Mesendoderm (in vitro differentiated cells): ENCODE data around the gene KIF5C.

Experiments
- DNase-seq: peaks from one replicate; pipeline ENCODE4 v3.0.0; 2013
- H2AK5ac ChIP-seq: 2 replicates; pipeline ENCODE4 v1.6.1; 2013; ENCODE audit warnings: low read length, inconsistent platforms
- H2BK120ac ChIP-seq: 2 replicates; pipeline ENCODE4 v1.6.1; 2013; ENCODE audit warnings: low read depth, mild to moderate bottlenecking, low read length, moderate library complexity, mixed read lengths
- H2BK15ac ChIP-seq: replicated peaks from 2 replicates; pipeline ENCODE4 v1.6.1; 2013; ENCODE audit warnings: low read depth, mild to moderate bottlenecking, moderate library complexity
- H2BK5ac ChIP-seq: 2 replicates; pipeline ENCODE4 v1.6.1; 2013; ENCODE audit warnings: low read length, inconsistent platforms
- H3K18ac ChIP-seq: 2 replicates; pipeline ENCODE4 v1.6.1; 2013; ENCODE audit warnings: mild to moderate bottlenecking, low read length, mixed read lengths
- H3K23ac ChIP-seq: one replicate; pipeline ENCODE4 v1.6.1; 2013; ENCODE audit warnings: low read length
- H3K27ac ChIP-seq: 2 replicates; pipeline ENCODE4 v1.5.1; 2013; ENCODE audit warnings: low read depth, mild to moderate bottlenecking, inconsistent platforms, low read length, moderate library complexity
- H3K27me3 ChIP-seq: 2 replicates; pipeline ENCODE4 v1.6.1; 2013; ENCODE audit warnings: low read length, control low read depth, mild to moderate bottlenecking, inconsistent platforms; ENCODE audit not compliant: insufficient read depth, poor library complexity
- H3K36me3 ChIP-seq: 2 replicates; pipeline ENCODE4 v1.6.1; 2013; ENCODE audit warnings: low read length, inconsistent platforms; ENCODE audit not compliant: control insufficient read depth, insufficient read depth
- H3K4ac ChIP-seq: one replicate; pipeline ENCODE4 v1.6.1; 2013; ENCODE audit warnings: low read depth, mild to moderate bottlenecking, low read length, moderate library complexity
- H3K4me1 ChIP-seq: 2 replicates; pipeline ENCODE4 v1.6.1; 2013; ENCODE audit warnings: low read depth, low read length, inconsistent platforms; ENCODE audit not compliant: control insufficient read depth
- H3K4me2 ChIP-seq: 2 replicates; pipeline ENCODE4 v1.6.1; 2013; ENCODE audit warnings: low read length
- H3K4me3 ChIP-seq: 2 replicates; pipeline ENCODE4 v1.5.1; 2013; ENCODE audit warnings: mild to moderate bottlenecking, low read length
- H3K56ac ChIP-seq: one replicate; pipeline ENCODE4 v1.6.1; 2013; ENCODE audit warnings: low read length
- H3K79me1 ChIP-seq: 2 replicates; pipeline ENCODE4 v1.6.1; 2013; ENCODE audit warnings: low read length, inconsistent platforms
- H3K79me2 ChIP-seq: 2 replicates; pipeline ENCODE4 v1.6.1; 2013; ENCODE audit warnings: mild to moderate bottlenecking, low read length; ENCODE audit not compliant: control insufficient read depth, insufficient read depth
- H3K9ac ChIP-seq: 2 replicates; pipeline ENCODE4 v1.6.1; 2013; ENCODE audit warnings: low read length, inconsistent platforms
- H4K5ac ChIP-seq: one replicate; pipeline ENCODE4 v1.6.1; 2013; ENCODE audit warnings: low read length
- H4K8ac ChIP-seq: one replicate; pipeline ENCODE4 v1.6.1; 2013; ENCODE audit warnings: low read depth, mild to moderate bottlenecking, control low read depth, low read length, moderate library complexity
- WGBS: extraction: QIAGEN DNeasy Blood & Tissue Kit; methylation state at CpG from one replicate; pipeline ENCODE4 v1.1.7; 2013; ENCODE audit warnings: low lambda C conversion rate, missing lambda C conversion rate; ENCODE audit not compliant: insufficient coverage; ENCODE audit errors: extremely low coverage; 5-methylcytosine and 5-hydroxymethylcytosine counted together

Gene KIF5C

GRCh38 chr2:148888003-148888501, 13.0 kb downstream of the KIF5C start:
- peaks cover 1% of the 10 kb centered on the region for H3K79me1 ChIP-seq
- no peak overlapping the region for H3K4ac ChIP-seq
- H3K27ac ChIP-seq: no peak overlapping the region
- peak; percentile 59 for DNase-seq
- peak overlapping the region; percentile 84 for H3K4me2 ChIP-seq
- no peak overlapping the region for H2BK5ac ChIP-seq
- no peak overlapping the region for H4K5ac ChIP-seq
- H3K56ac ChIP-seq: peak overlapping the region; percentile 43
- H3K9ac ChIP-seq: peak overlapping the region; percentile 34
- H3K27me3 ChIP-seq: no peaks in the 10 kb centered on the region
- no peak overlapping the region for H2BK120ac ChIP-seq
- no peak overlapping the region for H2AK5ac ChIP-seq
- peak overlapping the region; percentile 31 for H4K8ac ChIP-seq
- no peak overlapping the region for H2BK15ac ChIP-seq
- H3K4me1 ChIP-seq: peaks cover 3% of the 10 kb centered on the region
- no CpG with 5 or more reads among the region's 34 CpGs for WGBS
- H3K23ac ChIP-seq: no peak overlapping the region
- peak overlapping the region; percentile 87 for H3K18ac ChIP-seq
- H3K4me3 ChIP-seq: peak overlapping the region; percentile 2
- no peaks in the 10 kb centered on the region for H3K79me2 ChIP-seq
- H3K36me3 ChIP-seq: no peaks in the 10 kb centered on the region

GRCh38 chr2:148888986-148889385, 14.0 kb downstream of the KIF5C start:
- no peak overlapping the region for H3K56ac ChIP-seq
- no peak overlapping the region for H2BK15ac ChIP-seq
- peaks cover 3% of the 10 kb centered on the region for H3K79me1 ChIP-seq
- H3K4me3 ChIP-seq: no peak overlapping the region
- H2AK5ac ChIP-seq: no peak overlapping the region
- DNase-seq: no peak
- H3K9ac ChIP-seq: no peak overlapping the region
- H4K5ac ChIP-seq: no peak overlapping the region
- H3K4me2 ChIP-seq: no peak overlapping the region
- no peaks in the 10 kb centered on the region for H3K79me2 ChIP-seq
- H3K4me1 ChIP-seq: peaks cover 3% of the 10 kb centered on the region
- H3K4ac ChIP-seq: no peak overlapping the region
- H4K8ac ChIP-seq: no peak overlapping the region
- H3K27ac ChIP-seq: no peak overlapping the region
- no peak overlapping the region for H2BK5ac ChIP-seq
- H3K18ac ChIP-seq: no peak overlapping the region
- no peak overlapping the region for H2BK120ac ChIP-seq
- no peaks in the 10 kb centered on the region for H3K27me3 ChIP-seq
- H3K23ac ChIP-seq: no peak overlapping the region
- no peaks in the 10 kb centered on the region for H3K36me3 ChIP-seq

- no peak overlapping the region for H2AK5ac ChIP-seq
- H3K4me2 ChIP-seq: no peak overlapping the region
- peaks cover 3% of the 10 kb centered on the region for H3K79me1 ChIP-seq
- DNase-seq: no peak
- no peak overlapping the region for H2BK120ac ChIP-seq
- H3K9ac ChIP-seq: no peak overlapping the region
- no peak overlapping the region for H4K5ac ChIP-seq
- no peak overlapping the region for H2BK5ac ChIP-seq
- no peaks in the 10 kb centered on the region for H3K27me3 ChIP-seq
- no peaks in the 10 kb centered on the region for H3K79me2 ChIP-seq
- H3K23ac ChIP-seq: no peak overlapping the region
- H3K4me3 ChIP-seq: no peak overlapping the region
- no peaks in the 10 kb centered on the region for H3K36me3 ChIP-seq
- no peak overlapping the region for H3K27ac ChIP-seq
- no peak overlapping the region for H3K4ac ChIP-seq
- no peak overlapping the region for H2BK15ac ChIP-seq
- no peak overlapping the region for H3K18ac ChIP-seq
- no peaks in the 10 kb centered on the region for H3K4me1 ChIP-seq
- H3K56ac ChIP-seq: no peak overlapping the region
- H4K8ac ChIP-seq: no peak overlapping the region
Measured at GRCh38 chr2:148893906-148894305, 18.9 kb downstream of the KIF5C start.

GRCh38 chr2:148896136-148896535, 21.1 kb downstream of the KIF5C start:
- Histone ChIP-seq H3K56ac (no peak overlapping the region), H2BK5ac (no peak overlapping the region), H4K8ac (no peak overlapping the region), H3K4me2 (no peak overlapping the region), H3K9ac (no peak overlapping the region), H2AK5ac (no peak overlapping the region), H3K23ac (no peak overlapping the region), H3K18ac (no peak overlapping the region), H3K27ac (no peak overlapping the region), H2BK120ac (no peak overlapping the region), H3K27me3 (no peaks in the 10 kb centered on the region), H3K79me1 (peaks cover 2% of the 10 kb centered on the region), H3K4ac (no peak overlapping the region), H2BK15ac (no peak overlapping the region), H3K4me3 (no peak overlapping the region), H4K5ac (no peak overlapping the region), H3K79me2 (no peaks in the 10 kb centered on the region), H3K36me3 (no peaks in the 10 kb centered on the region), H3K4me1 (no peaks in the 10 kb centered on the region)
- no CpG with 5 or more reads among the region's 4 CpGs for WGBS
- DNase-seq: no peak

DNA sequence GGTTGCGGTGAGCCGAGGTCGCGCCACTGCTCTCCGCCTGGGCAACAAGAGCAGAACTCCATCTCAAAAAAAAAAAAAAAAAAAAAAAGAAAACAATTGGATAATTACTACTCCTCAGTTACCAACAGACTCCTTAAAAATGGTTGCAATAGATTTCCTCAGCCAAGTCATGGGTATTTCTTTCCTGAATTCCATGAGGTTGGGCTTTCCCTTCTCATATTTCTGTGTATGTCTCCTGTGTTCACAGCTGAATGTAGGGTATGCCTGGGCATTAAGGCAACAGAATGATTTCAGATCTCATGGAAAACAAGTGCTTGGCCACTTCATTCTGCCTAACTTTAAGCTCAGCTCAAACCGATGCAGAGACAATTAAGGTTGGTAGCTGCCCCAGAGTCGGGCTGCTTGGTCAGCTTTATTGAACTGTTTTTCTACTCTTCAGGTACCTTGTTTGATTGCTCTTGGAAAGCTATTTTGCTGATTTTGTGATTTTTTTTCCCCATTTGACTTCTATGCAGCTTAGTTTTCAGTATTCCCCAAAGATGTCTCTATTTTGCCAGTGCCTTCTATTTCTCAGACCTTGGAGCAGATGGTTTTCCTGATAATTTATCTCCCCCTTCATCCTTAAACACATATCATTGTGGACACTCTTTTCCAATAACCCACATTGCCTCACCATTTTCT, 24.8 kb downstream of the KIF5C start:
- Histone ChIP-seq H2BK15ac (no peak overlapping the region), H2BK5ac (no peak overlapping the region), H4K8ac (no peak overlapping the region), H3K4ac (no peak overlapping the region), H3K79me1 (peaks cover 2% of the 10 kb centered on the region), H3K36me3 (no peaks in the 10 kb centered on the region), H3K23ac (no peak overlapping the region), H3K56ac (no peak overlapping the region), H4K5ac (no peak overlapping the region), H3K79me2 (no peaks in the 10 kb centered on the region), H2AK5ac (no peak overlapping the region), H3K18ac (no peak overlapping the region), H3K27ac (no peak overlapping the region), H3K4me1 (no peaks in the 10 kb centered on the region), H3K9ac (no peak overlapping the region), H2BK120ac (no peak overlapping the region), H3K27me3 (no peaks in the 10 kb centered on the region), H3K4me3 (no peak overlapping the region), H3K4me2 (no peak overlapping the region)
- no CpG with 5 or more reads among the region's 7 CpGs for WGBS
- no peak for DNase-seq

DNA sequence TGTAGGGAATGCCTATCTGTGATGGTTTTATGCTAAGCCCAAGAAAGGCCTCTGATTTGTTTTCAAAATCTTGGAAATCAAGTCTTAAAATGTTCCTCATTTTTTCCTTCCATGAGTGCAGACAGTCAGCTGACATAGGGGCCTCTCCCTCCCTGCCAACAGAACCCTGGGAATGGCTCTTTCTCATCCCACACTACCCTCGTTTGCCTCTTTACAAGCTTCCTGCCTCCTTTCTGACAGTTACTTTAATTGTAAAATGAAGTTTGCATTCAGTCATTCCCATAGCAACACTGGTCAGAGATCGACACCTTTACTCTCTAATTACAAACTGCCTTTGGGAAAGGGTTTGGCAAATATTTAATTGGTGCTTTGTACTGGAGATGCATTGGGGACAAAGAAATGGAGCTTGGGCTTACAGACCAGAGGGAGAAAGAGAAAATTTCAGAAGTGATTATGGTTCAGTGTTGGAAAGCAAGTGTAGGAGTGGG, 25.4 kb downstream of the KIF5C start:
- H3K9ac ChIP-seq: no peak overlapping the region
- H3K36me3 ChIP-seq: no peaks in the 10 kb centered on the region
- no peak overlapping the region for H2BK15ac ChIP-seq
- H3K4me2 ChIP-seq: no peak overlapping the region
- no peak overlapping the region for H3K4ac ChIP-seq
- no peak overlapping the region for H2AK5ac ChIP-seq
- H3K56ac ChIP-seq: no peak overlapping the region
- H4K8ac ChIP-seq: no peak overlapping the region
- H3K79me2 ChIP-seq: no peaks in the 10 kb centered on the region
- no peak overlapping the region for H4K5ac ChIP-seq
- H3K18ac ChIP-seq: no peak overlapping the region
- peaks cover 3% of the 10 kb centered on the region for H3K79me1 ChIP-seq
- no peak overlapping the region for H2BK120ac ChIP-seq
- H2BK5ac ChIP-seq: no peak overlapping the region
- no peak overlapping the region for H3K23ac ChIP-seq
- DNase-seq: no peak
- H3K4me1 ChIP-seq: no peaks in the 10 kb centered on the region
- no peaks in the 10 kb centered on the region for H3K27me3 ChIP-seq
- WGBS: no CpG with 5 or more reads among the region's 2 CpGs
- no peak overlapping the region for H3K4me3 ChIP-seq
- no peak overlapping the region for H3K27ac ChIP-seq
